OCI-M1 (cell line): Measurements from ENCODE around the gene ADRB1.

Source experiments
- DNase-seq: peaks from one replicate; lab custom pipeline; 2025; lab: John Stamatoyannopoulos, UW

Gene ADRB1

DNA sequence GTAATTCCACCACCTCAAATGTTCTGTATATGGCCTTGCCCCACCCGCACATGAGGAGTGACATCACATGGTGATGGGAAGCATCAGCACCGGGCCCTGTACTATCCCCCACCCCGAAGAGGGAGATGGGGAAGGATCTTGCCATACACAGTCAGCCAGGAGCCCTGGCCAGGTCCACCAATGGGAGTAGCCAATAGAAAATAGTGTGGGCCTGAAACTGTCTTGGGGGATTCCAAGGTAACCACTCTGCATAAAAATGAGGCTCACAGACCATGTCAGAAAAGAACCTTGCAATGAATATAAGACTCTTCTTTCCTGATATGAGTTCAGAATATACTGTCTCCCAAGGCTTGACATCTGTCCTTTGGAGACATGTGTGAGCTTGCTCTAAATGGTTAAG lies 51.1 kb downstream of the ADRB1 start:
- no peak for DNase-seq

DNA sequence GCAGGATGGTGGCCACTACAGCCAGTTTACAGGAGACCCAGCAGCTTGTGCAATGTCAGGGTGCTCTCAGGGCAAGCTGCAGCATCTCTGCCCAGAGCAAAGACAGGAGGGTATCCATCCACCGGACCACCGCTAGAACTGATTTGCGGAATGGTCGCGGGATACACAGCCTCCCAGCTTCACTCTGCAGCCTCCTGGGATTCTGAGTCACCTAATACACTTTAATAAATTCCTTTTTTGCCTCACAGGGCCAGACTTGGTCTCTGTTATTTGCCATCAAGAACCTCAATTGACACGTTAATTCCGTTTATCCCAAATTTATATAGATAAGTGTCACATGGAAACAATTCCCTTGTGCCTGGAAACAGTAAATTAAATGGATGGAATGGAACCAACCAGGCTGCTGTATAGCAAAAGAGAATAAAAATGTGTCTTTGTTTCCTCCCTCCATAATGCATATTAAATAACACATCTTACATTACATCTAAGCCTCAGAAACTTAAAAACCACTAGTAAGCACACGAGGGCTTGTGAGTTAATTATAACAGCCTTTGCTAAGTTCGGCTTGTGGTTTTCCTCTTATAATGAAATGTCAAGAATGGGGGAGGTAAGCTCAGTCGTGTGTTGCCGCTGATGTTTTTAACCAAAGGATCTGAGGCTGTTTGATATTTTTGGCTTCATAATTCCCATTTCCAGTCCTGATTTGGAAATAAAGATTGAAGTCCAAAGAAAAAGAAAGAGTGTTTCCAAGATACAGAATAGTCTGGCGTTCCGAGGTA lies 52.1 kb downstream of the ADRB1 start:
- DNase-seq, result peak; percentile 52
